Keratinocyte (primary cell): Measurements from ENCODE around the gene LCTL. TPM values are rescaled to one million over a fixed set of nuclear protein-coding genes. Genes with fewer than 3 reads are reported as not detected.

Experiments used
- DNase-seq: peaks from one replicate; pipeline ENCODE4 v3.0.0-alpha.2; 2011; ENCODE audit warnings: low read depth, missing footprints, low spot score
- FAIRE-seq: peaks from 2 replicates; lab custom pipeline; 2011; peaks lifted over from hg19 to GRCh38; lab: Jason Lieb, UNC
- H2AFZ ChIP-seq: 2 replicates; pipeline ENCODE4 v1.6.0; 2012; ENCODE audit warnings: low read length, control low read depth, inconsistent platforms; ENCODE audit not compliant: control insufficient read depth
- H3K27ac ChIP-seq: 2 replicates; pipeline ENCODE4 v1.5.1; 2011; ENCODE audit warnings: low read length; ENCODE audit not compliant: control insufficient read depth, insufficient read depth
- H3K27me3 ChIP-seq: 3 replicates; pipeline ENCODE4 v1.6.0; 2011; ENCODE audit warnings: low read length; ENCODE audit not compliant: control insufficient read depth, insufficient read depth; ENCODE audit errors: extremely low read depth
- H3K36me3 ChIP-seq, 2 experiments: 2 replicates in 1 of 2; 3 replicates in 1 of 2; pipeline ENCODE4 v1.5.1; 2011; ENCODE audit warnings: low read length in 2 of 2, mild to moderate bottlenecking in 1 of 2; ENCODE audit not compliant: control insufficient read depth in 2 of 2, insufficient read depth in 2 of 2; ENCODE audit errors: extremely low read depth in 1 of 2
- H3K4me1 ChIP-seq: 3 replicates; pipeline ENCODE4 v1.5.1; 2011; ENCODE audit warnings: low read length; ENCODE audit not compliant: control insufficient read depth, insufficient read depth; ENCODE audit errors: extremely low read depth
- H3K4me2 ChIP-seq: 3 replicates; pipeline ENCODE4 v1.6.0; 2011; ENCODE audit warnings: low read depth, low read length; ENCODE audit not compliant: control insufficient read depth, insufficient read depth; ENCODE audit errors: extremely low read depth
- H3K4me3 ChIP-seq, 3 experiments: fragments of 200-600 bp in 1 of 3; sonication (generic) in 1 of 3; 2 replicates in 2 of 3; 3 replicates in 1 of 3; pipeline ENCODE4 v1.5.1; 2011 to 2016; ENCODE audit warnings: low read length in 3 of 3, mild to moderate bottlenecking in 3 of 3, control low read depth in 2 of 3, inconsistent platforms in 1 of 3, low read depth in 1 of 3, mixed read lengths in 1 of 3, mixed run types in 1 of 3, moderate library complexity in 1 of 3; ENCODE audit not compliant: control insufficient read depth in 2 of 3, insufficient read depth in 2 of 3; ENCODE audit errors: extremely low read depth in 1 of 3
- H3K79me2 ChIP-seq: 2 replicates; pipeline ENCODE4 v1.6.0; 2012; ENCODE audit warnings: low read length; ENCODE audit not compliant: control insufficient read depth, insufficient read depth
- H3K9ac ChIP-seq: 3 replicates; pipeline ENCODE4 v1.6.0; 2011; ENCODE audit warnings: low read length; ENCODE audit not compliant: control insufficient read depth, insufficient read depth; ENCODE audit errors: extremely low read depth
- H3K9me1 ChIP-seq: 3 replicates; pipeline ENCODE4 v1.6.0; 2011; ENCODE audit warnings: low read length; ENCODE audit not compliant: control insufficient read depth, insufficient read depth; ENCODE audit errors: extremely low read depth
- H3K9me3 ChIP-seq: 2 replicates; pipeline ENCODE4 v1.5.1; 2012; ENCODE audit warnings: low read depth, low read length; ENCODE audit not compliant: control insufficient read depth
- H4K20me1 ChIP-seq: 3 replicates; pipeline ENCODE4 v1.6.0; 2011; ENCODE audit warnings: low read length; ENCODE audit not compliant: control insufficient read depth, insufficient read depth; ENCODE audit errors: extremely low read depth
- EZH2 ChIP-seq: IDR thresholded peaks from one replicate; pipeline ENCODE4 v1.6.1; 2012; ENCODE audit warnings: inconsistent platforms, mild to moderate bottlenecking, low read length, moderate library complexity
- dilution Hi-C: fragments of 300-500 bp; cut with MboI; formaldehyde crosslinking; loops from one replicate; pipeline ENCODE4 v1.7.0; 2020; ENCODE audit warnings: low sequenced_read_pairs; ENCODE audit not compliant: extremely low pct_ligation_motif_present
- polyA plus RNA-seq, 5 experiments: library from polyadenylated mRNA; depleted of rRNA in 3 of 5; stranded (reverse) in 3 of 5; stranded (forward) in 1 of 5; unstranded in 1 of 5; fragments of >200 nt; gene quantifications; 1 replicate in 1 of 5; 2 replicates in 3 of 5; 3 replicates in 1 of 5; pipeline versions ENCODE4 v1.2.1 to v1.2.3, GENCODE V29; 2011 to 2012; ENCODE audit warnings: missing spikeins in 2 of 5, low read depth in 1 of 5, low replicate concordance in 1 of 5
- TF ChIP-seq, protein P1 (sequence below), 3 experiments: IDR thresholded peaks in 1 of 3; conservative IDR thresholded peaks in 1 of 3; optimal IDR thresholded peaks in 1 of 3; 2 replicates in 2 of 3; 3 replicates in 1 of 3; pipeline versions ENCODE3 to v1.5.1; 2011; ENCODE audit warnings: low read length in 3 of 3, mild to moderate bottlenecking in 3 of 3, moderate library complexity in 2 of 3, control low read depth in 1 of 3, inconsistent platforms in 1 of 3; ENCODE audit not compliant: insufficient read depth in 2 of 3; ENCODE audit errors: extremely low read depth in 1 of 3

LCTL gene
- polyA plus RNA-seq, 1 donor (not counting 4 experiments of a cell fraction or from before 2014, with no cell fraction given): 0.38 TPM

DNA sequence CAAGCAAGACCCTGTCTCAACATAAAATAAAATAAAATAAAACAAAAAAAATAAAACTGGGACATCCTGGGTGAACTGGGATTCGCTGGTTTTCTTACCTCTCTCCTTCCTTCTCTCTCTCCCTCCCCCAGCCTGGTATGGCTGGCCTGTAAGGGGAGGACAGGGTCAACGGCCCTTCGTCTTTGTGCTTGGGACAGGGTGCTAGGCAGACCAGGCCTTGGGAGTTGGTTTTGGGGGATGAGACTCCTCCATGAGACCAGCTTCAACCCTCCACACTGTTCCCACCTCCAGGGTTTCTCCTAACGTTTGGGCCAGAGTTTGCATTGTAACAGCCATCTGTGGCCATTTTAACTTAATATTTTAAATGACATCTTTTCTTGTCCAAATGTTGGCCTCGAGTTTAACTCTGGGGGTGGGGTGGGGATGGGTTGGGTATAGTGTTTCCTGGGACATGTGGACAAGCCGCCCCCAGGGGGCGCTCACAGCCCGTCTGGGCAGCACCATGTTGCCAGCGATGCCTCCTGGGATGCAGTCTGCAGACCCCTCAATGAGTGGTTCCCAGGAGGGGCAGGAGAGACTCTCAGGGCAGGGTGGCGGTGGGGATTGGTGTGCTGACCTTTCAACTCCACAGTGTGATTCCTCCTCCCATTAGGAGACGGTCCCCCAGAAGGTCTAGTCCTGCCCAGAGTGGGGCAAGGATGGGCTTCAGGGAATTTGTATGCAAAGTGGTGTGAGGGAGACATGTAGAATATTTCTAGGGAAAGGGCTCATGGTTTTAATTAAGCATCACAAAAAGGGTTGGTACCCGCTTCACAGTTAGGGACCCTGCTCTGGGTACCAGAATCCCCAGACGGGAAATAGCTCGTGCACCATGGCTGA, 37.7 kb upstream of the LCTL start:
- DNase-seq: no peak
- Histone ChIP-seq H3K9me1 (no peaks in the 10 kb centered on the region), H3K79me2 (no peaks in the 10 kb centered on the region), H3K4me1 (no peaks in the 10 kb centered on the region), H3K27ac (no peak overlapping the region), H3K27me3 (peaks cover 13% of the 10 kb centered on the region), H3K9me3 (no peaks in the 10 kb centered on the region), H3K9ac (no peak overlapping the region), H2AFZ (no peak overlapping the region), H4K20me1 (no peaks in the 10 kb centered on the region), H3K36me3 (no peaks in the 10 kb centered on the region), H3K4me2 (no peak overlapping the region), H3K4me3 (no peak overlapping the region)
- FAIRE-seq: no peak
- dilution Hi-C loops: no loop called here
- TF ChIP-seq EZH2: no peak
- TF ChIP-seq, protein P1, sequence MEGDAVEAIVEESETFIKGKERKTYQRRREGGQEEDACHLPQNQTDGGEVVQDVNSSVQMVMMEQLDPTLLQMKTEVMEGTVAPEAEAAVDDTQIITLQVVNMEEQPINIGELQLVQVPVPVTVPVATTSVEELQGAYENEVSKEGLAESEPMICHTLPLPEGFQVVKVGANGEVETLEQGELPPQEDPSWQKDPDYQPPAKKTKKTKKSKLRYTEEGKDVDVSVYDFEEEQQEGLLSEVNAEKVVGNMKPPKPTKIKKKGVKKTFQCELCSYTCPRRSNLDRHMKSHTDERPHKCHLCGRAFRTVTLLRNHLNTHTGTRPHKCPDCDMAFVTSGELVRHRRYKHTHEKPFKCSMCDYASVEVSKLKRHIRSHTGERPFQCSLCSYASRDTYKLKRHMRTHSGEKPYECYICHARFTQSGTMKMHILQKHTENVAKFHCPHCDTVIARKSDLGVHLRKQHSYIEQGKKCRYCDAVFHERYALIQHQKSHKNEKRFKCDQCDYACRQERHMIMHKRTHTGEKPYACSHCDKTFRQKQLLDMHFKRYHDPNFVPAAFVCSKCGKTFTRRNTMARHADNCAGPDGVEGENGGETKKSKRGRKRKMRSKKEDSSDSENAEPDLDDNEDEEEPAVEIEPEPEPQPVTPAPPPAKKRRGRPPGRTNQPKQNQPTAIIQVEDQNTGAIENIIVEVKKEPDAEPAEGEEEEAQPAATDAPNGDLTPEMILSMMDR (optimal IDR thresholded peaks at IDR 0.05 in 1 of 3, IDR thresholded peaks at IDR 0.05 in 1 of 3, conservative IDR thresholded peaks at IDR 0.05 in 1 of 3; ENCODE audit: extremely low read depth in 1 of 3, insufficient read depth in 2 of 3, low read length in 3 of 3): peak; percentile 69 to 92 (median 85)

DNA sequence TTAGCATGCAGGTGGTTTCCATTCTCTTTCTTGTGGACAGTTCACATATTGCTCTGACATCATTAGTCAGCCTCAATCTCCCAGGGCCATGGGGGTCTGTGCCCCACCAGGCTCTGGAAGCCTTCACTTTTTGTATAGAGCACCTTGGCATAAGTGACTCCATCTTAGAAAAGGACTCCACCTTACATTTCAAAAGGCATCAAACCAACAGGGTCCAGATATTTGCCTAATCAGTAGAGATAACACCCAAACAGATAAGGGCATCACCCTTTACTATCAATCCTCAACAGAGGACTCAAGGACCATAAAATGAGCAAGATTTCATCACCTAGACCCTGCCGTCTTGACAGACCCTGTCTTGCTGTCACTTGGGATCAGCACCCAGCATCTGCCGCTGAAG, 35.7 kb upstream of the LCTL start:
- H4K20me1 ChIP-seq: no peaks in the 10 kb centered on the region
- H3K9me1 ChIP-seq: no peaks in the 10 kb centered on the region
- H3K9me3 ChIP-seq: no peaks in the 10 kb centered on the region
- H3K27me3 ChIP-seq: peaks cover 13% of the 10 kb centered on the region
- no peak overlapping the region for H2AFZ ChIP-seq
- no peak overlapping the region for H3K4me2 ChIP-seq
- FAIRE-seq (no peak), DNase-seq (no peak)
- H3K36me3 ChIP-seq: no peaks in the 10 kb centered on the region
- H3K79me2 ChIP-seq: no peaks in the 10 kb centered on the region
- no peak overlapping the region for H3K27ac ChIP-seq
- dilution Hi-C loops: no loop called here
- no peak overlapping the region for H3K4me3 ChIP-seq
- no peak overlapping the region for H3K9ac ChIP-seq
- H3K4me1 ChIP-seq: no peaks in the 10 kb centered on the region
- TF ChIP-seq EZH2: no peak
